ENCODE data around the gene ACSL1. TPM values are rescaled to one million over a fixed set of nuclear protein-coding genes. Genes with fewer than 3 reads are reported as not detected.

The ACSL1 gene
- total and polyA plus RNA-seq, 8 donors = 42.8 to 1,170 (median 51.3) TPM

GRCh38 chr4:184778325-184778724 is 47.4 kb downstream of the ACSL1 start:
- H3K27me3 ChIP-seq = no peaks in the 10 kb centered on the region
- H3K9me3 ChIP-seq = no peaks in the 10 kb centered on the region
- no peaks in the 10 kb centered on the region for H3K4me1 ChIP-seq
- TF ChIP-seq CTCF (IDR thresholded peaks at IDR 0.05) (no peak), EP300 (IDR thresholded peaks at IDR 0.05) (no peak), POLR2AphosphoS5 (IDR thresholded peaks at IDR 0.05) (no peak), POLR2A (IDR thresholded peaks at IDR 0.05) (no peak)
- no peak for DNase-seq
- no peak overlapping the region for H3K4me3 ChIP-seq
- H3K36me3 ChIP-seq = peaks cover 12 to 80% (median 63%) of the 10 kb centered on the region in 4 donors
- H3K27ac ChIP-seq = no peak overlapping the region
- intact Hi-C loops (cut with DNase I; ENCODE audit: low total_unique reads) = no loop called here
- WGBS, 5 donors = 81 to 85% (median 84%) methylated on average over 8 of the region's 8 CpGs

GRCh38 chr4:184776821-184777220 is 48.9 kb downstream of the ACSL1 start:
- 69 to 86% (median 79%) methylated on average over 5 of the region's 5 CpGs for WGBS, 5 donors
- Histone ChIP-seq H3K36me3 (peaks cover 13 to 82% (median 64%) of the 10 kb centered on the region in 4 donors), H3K4me1 (no peaks in the 10 kb centered on the region), H3K9me3 (no peaks in the 10 kb centered on the region), H3K27me3 (no peaks in the 10 kb centered on the region), H3K4me3 (no peak overlapping the region), H3K27ac (no peak overlapping the region)
- intact Hi-C loops (cut with DNase I; ENCODE audit: low total_unique reads) = no loop called here
- no peak for TF ChIP-seq POLR2AphosphoS5 (IDR thresholded peaks at IDR 0.05)
- TF ChIP-seq CTCF (IDR thresholded peaks at IDR 0.05) = no peak
- TF ChIP-seq POLR2A (IDR thresholded peaks at IDR 0.05) = no peak
- no peak for TF ChIP-seq EP300 (IDR thresholded peaks at IDR 0.05)
- no peak for DNase-seq

GRCh38 chr4:184775854-184776555 is 49.8 kb downstream of the ACSL1 start:
- DNase-seq = no peak
- intact Hi-C loops (cut with DNase I; ENCODE audit: low total_unique reads) = no loop called here
- H3K9me3 ChIP-seq = no peaks in the 10 kb centered on the region

GRCh38 chr4:184774152-184774551 is 51.6 kb downstream of the ACSL1 start:
- H3K36me3 ChIP-seq = peaks cover 10 to 86% (median 68%) of the 10 kb centered on the region in 4 donors
- H3K9me3 ChIP-seq = no peaks in the 10 kb centered on the region
- 88 to 95% (median 93%) methylated on average over 7 of the region's 7 CpGs for WGBS, 5 donors
- H3K4me1 ChIP-seq = no peaks in the 10 kb centered on the region
- TF ChIP-seq EP300 (IDR thresholded peaks at IDR 0.05) = no peak
- no peak for TF ChIP-seq CTCF (IDR thresholded peaks at IDR 0.05)
- no peak for TF ChIP-seq POLR2AphosphoS5 (IDR thresholded peaks at IDR 0.05)
- no peak for TF ChIP-seq POLR2A (IDR thresholded peaks at IDR 0.05)
- no peaks in the 10 kb centered on the region for H3K27me3 ChIP-seq
- H3K4me3 ChIP-seq = no peak overlapping the region
- intact Hi-C loops (cut with DNase I; ENCODE audit: low total_unique reads) = no loop called here
- H3K27ac ChIP-seq = no peak overlapping the region
- DNase-seq = no peak

More at GRCh38 chr4:184775854-184776555, 49.8 kb downstream of the ACSL1 start:
- TF ChIP-seq CTCF (IDR thresholded peaks at IDR 0.05) = no peak
- TF ChIP-seq EP300 (IDR thresholded peaks at IDR 0.05) = no peak
- no peak for TF ChIP-seq POLR2A (IDR thresholded peaks at IDR 0.05)
- TF ChIP-seq POLR2AphosphoS5 (IDR thresholded peaks at IDR 0.05) = no peak
- 70 to 78% (median 74%) methylated on average over 13 of the region's 13 CpGs for WGBS, 5 donors
- Histone ChIP-seq H3K4me1 (no peaks in the 10 kb centered on the region), H3K27ac (no peak overlapping the region), H3K4me3 (no peak overlapping the region), H3K27me3 (no peaks in the 10 kb centered on the region), H3K36me3 (peaks cover 13 to 85% (median 66%) of the 10 kb centered on the region in 4 donors)

Measured in stomach (tissue), 9 donors.